GM19395 (cell line): ENCODE results near the gene CLECL1.
"Not testable (repeated sequence)": the region's sequence is repeated elsewhere in the genome, so short reads cannot be mapped to it uniquely, and the experiment has no call there.

Experiments used
- ATAC-seq: cut with Tn5 transposase; IDR thresholded peaks from one replicate; pipeline ENCODE4 v1.9.1; 2021; ENCODE audit warnings: mild to moderate bottlenecking, moderate library complexity; ENCODE audit not compliant: unreplicated experiment

Gene CLECL1

DNA sequence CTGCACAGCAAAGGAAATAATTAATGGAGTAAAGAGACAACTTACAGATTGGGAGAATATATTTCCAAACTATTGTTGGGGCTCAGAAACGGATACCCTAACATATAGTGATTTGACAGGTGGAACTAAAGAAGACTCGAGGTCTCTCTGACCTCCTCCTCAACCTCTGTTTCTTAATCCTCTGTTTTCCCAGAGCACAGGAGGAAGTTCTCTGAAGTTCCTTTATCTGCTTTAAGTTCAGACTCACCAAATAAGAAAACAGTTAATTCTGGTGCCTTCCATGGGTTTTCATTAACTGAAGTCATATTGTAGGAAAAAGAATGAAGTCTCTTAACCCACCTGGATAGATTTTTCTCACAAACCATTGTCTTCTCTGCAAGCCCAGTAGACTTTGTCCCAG lies 34.2 kb downstream of the CLECL1 start:
- ATAC-seq, result no peak

- ATAC-seq, result no peak
Measured at GRCh38 chr12:9697619-9698018, 35.3 kb downstream of the CLECL1 start.

- not testable (repeated sequence) for ATAC-seq
Measured at GRCh38 chr12:9695661-9696060, 37.2 kb downstream of the CLECL1 start.

DNA sequence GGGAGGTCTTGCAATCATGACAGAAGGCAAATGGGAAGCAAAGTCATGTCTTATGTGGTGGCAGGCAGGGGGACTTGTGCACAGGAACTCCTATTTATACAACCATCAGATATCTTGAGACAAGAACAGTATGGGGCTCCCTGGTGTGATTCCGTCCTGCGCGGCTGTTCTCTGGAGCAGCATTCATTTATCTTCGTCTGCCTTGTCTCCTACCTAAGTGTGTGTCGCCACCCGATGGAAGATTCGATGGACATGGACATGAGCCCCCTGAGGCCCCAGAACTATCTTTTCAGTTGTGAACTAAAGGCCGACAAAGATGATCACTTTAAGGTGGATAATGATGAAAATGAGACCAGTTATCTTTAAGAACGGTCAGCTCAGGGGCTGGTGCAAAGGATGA lies 37.7 kb downstream of the CLECL1 start:
- ATAC-seq, result not testable (repeated sequence)

- ATAC-seq, result no peak
Measured at GRCh38 chr12:9694241-9694640, 38.7 kb downstream of the CLECL1 start.

DNA sequence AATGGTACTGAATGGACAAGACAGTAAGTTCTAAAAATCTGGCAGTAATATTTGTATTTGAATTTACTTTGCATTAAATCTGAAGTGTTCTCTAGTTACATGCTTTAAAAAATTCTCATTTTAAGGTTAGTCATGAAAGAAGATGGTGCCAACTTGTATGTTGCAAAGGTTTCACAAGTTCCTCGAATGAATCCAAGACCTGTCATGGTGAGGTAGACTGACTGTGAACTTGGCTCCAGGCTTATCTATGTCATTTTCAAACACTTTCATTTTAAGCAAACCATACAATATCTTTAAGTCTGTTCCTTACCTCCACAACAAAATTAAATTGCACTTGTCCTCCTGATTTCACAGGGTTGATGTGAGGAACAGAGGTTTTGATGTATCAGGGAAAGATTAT lies 40.0 kb downstream of the CLECL1 start:
- no peak for ATAC-seq

- no peak for ATAC-seq
Measured at GRCh38 chr12:9687228-9687627, 45.7 kb downstream of the CLECL1 start.

GRCh38 chr12:9685915-9686314 lies 47.0 kb downstream of the CLECL1 start:
- no peak for ATAC-seq

DNA sequence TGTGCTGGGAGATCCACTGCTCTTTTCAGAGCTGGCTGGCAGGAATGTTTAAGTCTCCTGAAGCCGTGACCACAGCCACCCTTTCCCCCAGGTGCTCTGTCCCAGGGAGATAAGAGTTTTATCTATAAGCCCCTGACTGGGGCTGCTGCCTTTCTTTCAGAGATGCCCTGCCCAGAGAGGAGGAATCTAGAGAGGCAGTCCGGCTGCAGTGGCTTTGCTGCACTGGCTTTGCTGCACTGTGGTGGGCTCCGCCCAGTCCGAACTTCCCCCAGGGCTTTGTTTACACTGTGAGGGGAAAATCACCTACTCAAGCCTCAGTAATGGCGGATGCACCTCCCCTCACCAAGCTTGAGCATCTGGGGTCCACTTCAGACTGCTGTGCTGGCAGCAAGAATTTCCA lies 47.5 kb downstream of the CLECL1 start:
- ATAC-seq, result not testable (repeated sequence)

DNA sequence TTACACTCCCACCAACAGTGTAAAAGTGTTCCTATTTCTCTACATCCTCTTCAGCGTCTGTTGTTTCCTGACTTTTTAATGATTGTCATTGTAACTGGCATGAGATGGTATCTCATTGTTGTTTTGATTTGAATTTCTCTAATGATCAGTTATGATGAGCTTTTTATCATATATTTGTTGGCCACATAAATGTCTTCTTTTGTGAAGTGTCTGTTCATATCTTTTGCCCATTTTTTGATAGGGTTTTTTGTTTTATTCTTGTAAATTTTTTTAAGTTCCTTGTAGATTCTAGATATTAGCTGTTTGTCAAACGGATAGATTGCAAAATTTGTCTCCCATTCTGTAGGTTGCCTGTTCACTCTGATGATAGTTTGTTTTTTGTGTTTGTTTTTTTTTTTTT lies 49.9 kb downstream of the CLECL1 start:
- ATAC-seq, result not testable (repeated sequence)

DNA sequence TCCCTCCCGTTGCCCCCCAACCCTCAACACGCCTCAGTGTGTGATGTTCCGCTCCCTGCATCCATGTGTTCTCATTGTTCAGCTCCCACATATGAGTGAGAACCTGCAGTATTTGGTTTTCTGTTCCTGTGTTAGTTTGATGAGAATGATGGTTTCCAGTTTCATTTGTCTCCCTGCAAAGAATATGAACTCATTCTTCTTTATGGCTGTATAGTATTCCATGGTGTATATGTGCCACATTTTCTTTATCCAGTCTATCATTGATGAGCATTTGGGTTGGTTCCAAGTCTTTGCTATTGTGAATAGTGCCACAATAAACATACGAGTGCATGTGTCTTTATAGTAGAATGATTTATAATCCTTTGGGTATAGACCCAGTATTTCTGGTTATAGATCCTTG lies 50.4 kb downstream of the CLECL1 start:
- not testable (repeated sequence) for ATAC-seq

DNA sequence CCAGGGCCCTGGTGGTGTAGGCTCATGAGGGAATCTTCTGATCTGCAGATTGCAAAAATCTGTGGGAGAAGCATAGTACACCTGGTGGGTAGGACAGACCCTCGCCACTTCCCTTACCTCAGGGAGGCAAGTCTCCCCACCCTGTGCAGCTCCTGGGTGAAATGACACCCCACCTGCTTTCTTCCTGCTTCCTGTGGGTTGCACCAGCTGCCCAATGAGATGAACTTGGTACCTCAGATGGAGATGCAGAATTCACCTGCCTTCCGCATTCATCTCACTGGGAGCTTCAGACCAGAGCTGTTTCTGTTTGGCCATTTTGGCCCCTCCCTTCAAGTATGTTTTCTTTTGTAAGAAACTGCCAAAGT lies 58.7 kb downstream of the CLECL1 start:
- peak; percentile 42 for ATAC-seq

- ATAC-seq, result peak; percentile 36
Measured at GRCh38 chr12:9673404-9674225, 59.3 kb downstream of the CLECL1 start.
